GM19463 (cell line): Measurements from ENCODE around the gene TNFAIP3.

Experiments used
- ATAC-seq: cut with Tn5 transposase; IDR thresholded peaks from one replicate; pipeline ENCODE4 v1.9.1; 2021; ENCODE audit warnings: mild to moderate bottlenecking, moderate library complexity; ENCODE audit not compliant: unreplicated experiment

TNFAIP3 gene

DNA sequence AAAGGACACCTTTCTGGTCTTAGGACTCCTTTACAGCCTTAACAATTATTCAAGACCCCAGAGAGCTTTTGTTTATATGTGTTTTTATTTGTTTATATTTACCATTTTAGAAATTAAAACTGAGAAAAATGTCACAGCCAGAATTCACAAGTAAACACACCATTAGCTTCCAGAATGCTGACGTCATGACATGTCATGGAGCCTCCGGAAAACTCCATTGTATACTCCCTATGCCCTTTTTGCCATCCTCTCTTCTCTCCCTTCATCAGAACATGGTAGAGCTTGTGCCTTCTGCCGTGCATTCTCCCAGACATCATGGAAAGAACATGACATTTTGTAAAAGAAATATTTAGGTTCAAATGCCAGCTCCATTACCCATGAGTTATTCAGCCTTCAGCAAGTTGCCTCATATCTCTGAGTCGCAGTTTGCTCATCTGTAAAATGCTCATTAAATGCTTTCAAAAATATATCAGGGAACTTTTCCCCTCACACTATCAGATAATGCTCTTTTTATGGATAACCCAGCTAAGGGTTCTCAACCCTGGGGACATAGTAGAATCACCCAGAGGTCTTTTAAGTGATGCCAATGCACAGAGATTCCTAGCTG lies 27.8 kb downstream of the TNFAIP3 start:
- ATAC-seq = no peak

DNA sequence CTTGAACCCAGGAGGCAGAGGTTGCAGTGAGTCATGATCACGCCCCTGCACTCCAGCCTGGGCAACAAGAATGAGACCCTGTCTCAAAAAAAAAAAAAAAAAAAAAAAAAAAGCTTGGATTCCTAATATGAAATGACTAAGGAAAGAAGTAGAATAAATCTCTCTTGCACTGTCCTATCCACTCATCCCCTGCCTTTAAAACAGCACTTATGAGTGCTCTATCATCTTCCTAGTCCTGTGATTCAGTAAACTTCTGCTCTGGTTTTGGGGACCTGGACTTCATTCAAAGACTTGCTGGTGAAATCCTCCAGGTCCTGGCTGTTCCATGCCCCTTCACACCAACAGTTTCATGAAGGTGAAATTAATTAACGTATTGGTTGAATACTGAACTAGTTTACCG lies 29.6 kb downstream of the TNFAIP3 start:
- no peak for ATAC-seq

DNA sequence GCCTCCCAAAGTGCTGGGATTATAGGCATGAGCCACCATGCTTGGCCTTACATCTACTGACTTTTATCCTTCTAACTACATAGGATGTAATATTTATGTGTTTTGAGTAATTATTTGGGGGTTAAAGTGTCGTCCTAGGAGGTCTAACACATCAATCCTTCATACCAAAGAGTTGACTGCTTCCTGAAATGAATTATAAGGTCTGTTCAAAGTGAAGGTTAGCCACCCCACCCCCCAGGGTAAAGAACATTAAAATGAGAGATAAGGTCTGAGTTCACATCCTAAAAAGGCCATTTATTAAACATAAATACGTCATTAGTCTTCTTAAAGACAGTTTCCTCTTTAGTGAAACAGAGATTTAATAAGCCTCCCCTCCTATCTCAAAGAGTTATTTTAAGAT lies 33.8 kb downstream of the TNFAIP3 start:
- no peak for ATAC-seq

- ATAC-seq = no peak
Measured at GRCh38 chr6:137901454-137901853, 34.4 kb downstream of the TNFAIP3 start.

DNA sequence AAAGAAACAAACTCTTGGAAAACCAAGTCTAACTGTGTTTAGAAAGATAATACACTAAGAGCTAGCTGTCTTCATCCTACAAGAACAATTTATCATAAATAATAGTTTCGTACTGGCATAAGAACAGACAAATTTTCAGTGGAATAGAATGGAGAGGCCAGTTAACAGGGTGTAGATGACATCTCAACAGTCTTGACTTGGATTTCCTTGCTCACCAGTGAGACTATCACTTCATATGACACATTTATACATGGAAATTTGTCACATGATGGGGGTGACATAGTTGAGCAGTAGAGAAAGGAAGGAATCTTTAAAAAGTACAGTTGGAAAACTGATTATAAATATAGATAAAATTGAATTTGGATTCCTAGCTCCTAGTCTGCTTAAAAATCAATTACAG lies 35.6 kb downstream of the TNFAIP3 start:
- no peak for ATAC-seq

- ATAC-seq = no peak
Measured at GRCh38 chr6:137903274-137903932, 36.3 kb downstream of the TNFAIP3 start.

DNA sequence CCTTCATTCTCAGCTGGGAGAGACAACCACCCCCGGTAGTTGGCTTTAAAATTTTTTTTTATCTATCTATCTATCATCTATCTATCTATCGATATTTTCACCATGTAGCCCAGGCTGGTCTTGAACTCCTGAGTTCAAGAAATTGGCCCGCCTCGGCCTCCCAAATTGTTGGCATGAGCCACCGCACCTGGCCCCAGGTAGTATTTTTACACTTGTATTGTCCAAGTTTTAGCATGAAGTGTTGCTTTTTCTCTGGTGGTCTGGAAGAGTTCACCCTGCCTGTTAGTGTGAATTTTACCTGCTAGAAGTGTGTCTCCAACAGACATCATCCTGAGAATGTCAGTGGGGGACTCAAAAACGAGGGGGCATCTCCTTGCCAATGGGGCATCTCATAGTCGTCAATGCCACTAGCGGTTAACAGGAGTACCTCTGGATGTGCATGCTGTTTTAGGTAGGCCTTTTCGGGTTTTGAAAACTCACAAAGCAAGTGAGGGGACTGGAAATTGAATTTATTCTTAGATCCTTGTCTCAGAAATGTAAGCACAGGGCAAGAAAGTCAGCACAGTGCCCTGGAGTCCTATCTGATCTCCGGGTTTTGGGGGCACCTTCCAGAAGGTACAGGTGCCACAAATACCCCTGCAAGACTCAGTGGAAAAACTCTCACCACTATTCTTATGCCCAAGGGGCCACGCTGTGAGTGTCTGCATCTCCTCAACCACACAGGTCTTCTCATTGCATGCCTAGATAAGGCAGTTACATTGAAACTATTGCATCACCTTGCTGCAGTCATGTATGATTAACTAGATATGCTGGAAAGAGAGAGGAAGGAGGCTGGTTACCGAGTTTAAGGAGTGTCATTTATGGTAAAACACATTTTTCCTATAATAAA lies 37.1 kb downstream of the TNFAIP3 start:
- ATAC-seq = peak; percentile 72

- peak; percentile 45 for ATAC-seq
Measured at GRCh38 chr6:137904822-137905617, 38.0 kb downstream of the TNFAIP3 start.

DNA sequence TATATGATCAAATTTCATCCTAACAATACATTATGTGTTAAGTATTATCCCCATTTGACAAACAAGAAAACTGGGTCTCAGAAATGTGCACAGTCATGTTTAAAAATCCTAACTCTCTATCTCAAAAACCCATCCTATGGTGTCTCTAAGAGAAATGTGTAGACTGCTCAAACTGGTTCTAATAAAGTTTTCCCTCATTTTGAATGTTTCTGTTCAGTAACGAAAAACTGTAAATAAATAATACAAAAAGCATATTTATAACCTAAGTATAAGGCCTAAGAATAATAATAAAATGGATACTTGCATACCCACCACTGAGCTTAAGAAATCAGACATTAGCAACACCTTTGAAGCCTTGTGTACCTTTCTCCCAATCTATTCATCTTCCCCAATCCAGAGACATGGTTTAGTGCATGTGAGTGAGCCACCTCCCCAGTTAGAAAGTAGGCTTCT lies 39.0 kb downstream of the TNFAIP3 start:
- no peak for ATAC-seq

- ATAC-seq = no peak
Measured at GRCh38 chr6:137907170-137907569, 40.1 kb downstream of the TNFAIP3 start.

GRCh38 chr6:137909533-137909932 lies 42.5 kb downstream of the TNFAIP3 start:
- no peak for ATAC-seq

DNA sequence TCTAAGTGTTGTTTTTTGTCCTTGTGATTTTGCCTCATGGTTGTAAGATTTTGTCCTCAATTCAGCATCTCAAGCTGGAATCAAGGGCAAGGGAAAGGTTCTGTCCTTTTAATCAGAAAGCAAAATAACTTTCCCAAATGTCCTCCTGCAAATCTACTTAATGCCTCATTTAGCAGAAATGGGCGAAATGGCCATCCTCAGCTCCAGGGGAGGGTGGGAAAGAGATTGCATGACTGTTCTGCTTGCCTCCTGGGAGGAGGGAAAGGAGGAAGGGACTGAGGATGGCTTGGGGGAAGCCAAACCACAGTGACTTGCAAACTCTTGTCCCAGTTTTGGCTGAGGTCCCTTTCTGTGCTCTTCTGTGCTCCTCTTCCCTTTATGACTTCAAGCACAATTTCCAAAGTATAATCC lies 43.4 kb downstream of the TNFAIP3 start:
- ATAC-seq = no peak

GRCh38 chr6:137910843-137911456 lies 43.9 kb downstream of the TNFAIP3 start:
- no peak for ATAC-seq

- ATAC-seq = peak; percentile 65
Measured at GRCh38 chr6:137911675-137912191, 44.7 kb downstream of the TNFAIP3 start.

DNA sequence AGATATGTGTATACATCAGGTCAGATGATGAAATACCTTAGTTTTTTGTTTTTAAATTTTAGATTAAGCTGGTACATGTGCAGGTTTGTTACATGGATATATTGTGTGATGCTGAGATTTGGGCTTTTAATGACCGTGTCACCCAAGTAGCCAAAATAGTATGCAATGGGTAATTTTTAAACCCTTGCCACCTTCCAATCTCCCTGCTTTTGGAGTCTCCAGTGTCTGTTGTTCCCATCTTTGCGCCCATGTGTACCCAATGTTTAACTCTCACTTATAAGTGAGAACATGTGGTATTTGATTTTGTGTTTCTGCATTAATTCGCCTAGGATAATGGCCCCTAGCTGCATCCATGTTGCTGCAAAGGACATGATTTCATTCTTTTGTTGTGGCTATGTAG lies 45.8 kb downstream of the TNFAIP3 start:
- no peak for ATAC-seq

- no peak for ATAC-seq
Measured at GRCh38 chr6:137913434-137913833, 46.4 kb downstream of the TNFAIP3 start.

DNA sequence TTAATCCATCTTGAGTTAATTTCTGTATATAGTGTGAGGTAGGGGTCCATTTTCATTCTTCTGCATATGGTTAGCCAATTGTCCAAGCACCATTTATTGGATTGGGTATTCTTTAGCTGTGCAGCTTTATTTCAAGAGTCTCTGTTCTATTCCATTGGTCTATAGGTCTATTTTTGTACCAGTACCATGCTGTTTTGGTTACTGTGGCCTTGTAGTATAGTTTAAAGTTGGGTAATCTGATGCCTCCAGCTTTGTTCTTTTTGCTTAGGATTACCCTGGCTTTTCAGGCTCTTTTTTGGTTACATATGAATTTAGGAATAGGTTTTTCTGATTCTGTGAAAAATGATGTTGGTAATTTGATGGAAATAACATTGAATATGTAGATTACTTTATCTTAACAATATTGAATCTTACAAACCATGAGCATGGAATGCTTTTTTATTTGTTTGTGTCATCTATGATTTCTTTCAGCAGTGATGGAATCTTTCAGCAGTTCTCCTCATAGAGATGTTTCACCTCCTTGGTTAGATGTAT lies 47.0 kb downstream of the TNFAIP3 start:
- ATAC-seq = no peak

- no peak for ATAC-seq
Measured at GRCh38 chr6:137914530-137915193, 47.6 kb downstream of the TNFAIP3 start.

- ATAC-seq = no peak
Measured at GRCh38 chr6:137915790-137916189, 48.7 kb downstream of the TNFAIP3 start.
